NB4 (cell line): Measurements from ENCODE around the gene TARDBP.

Experiments used
- CTCF ChIP-seq: IDR thresholded peaks from one replicate; pipeline ENCODE4 v1.5.1; 2012; ENCODE audit warnings: low read depth, low read length
- MYC ChIP-seq: IDR thresholded peaks from 2 replicates; pipeline ENCODE4 v1.6.1; 2011; ENCODE audit warnings: low read depth, low read length
- POLR2A ChIP-seq: IDR thresholded peaks from 2 replicates; pipeline ENCODE4 v1.6.1; 2011; ENCODE audit warnings: mild to moderate bottlenecking; ENCODE audit not compliant: insufficient read length; ENCODE audit errors: extremely low read depth
- TF ChIP-seq, protein P1 (sequence below): IDR thresholded peaks from 2 replicates; pipeline ENCODE4 v1.6.1; 2011; ENCODE audit warnings: low read depth, low read length

DNA sequence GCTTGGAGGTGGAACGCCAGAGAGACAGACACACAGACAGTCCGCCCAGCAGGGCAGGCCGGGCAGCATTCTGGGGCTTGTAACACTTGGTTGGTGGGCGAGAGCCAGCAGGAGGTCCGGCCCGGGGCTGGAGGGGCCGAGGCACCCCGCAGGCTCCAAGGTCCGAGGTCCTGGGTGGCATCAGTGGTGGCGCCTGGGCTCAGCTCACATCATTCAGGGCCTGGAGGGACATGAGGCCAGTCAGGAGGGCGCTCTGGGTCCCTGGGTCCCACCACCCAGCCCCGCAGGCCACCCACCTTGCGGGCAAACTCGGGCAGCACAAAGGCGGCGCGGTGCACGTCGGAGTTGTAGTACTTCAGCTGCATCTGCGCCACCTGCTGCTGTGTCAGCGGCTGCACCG, 42.2 kb downstream of the TARDBP start:
- TF ChIP-seq POLR2A (no peak), CTCF (no peak), MYC (no peak)
- TF ChIP-seq, protein P1, sequence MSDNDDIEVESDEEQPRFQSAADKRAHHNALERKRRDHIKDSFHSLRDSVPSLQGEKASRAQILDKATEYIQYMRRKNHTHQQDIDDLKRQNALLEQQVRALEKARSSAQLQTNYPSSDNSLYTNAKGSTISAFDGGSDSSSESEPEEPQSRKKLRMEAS, result no peak
